HCT116 (cell line): ENCODE results near the gene PTPMT1. TPM values are rescaled to one million over a fixed set of nuclear protein-coding genes. Genes with fewer than 3 reads are reported as not detected.

Experiments used
- ATAC-seq: fragments of 200-7000 bp; cut with Tn5 transposase; 2 replicates; pipeline ENCODE4 v1.9.1; 2020; ENCODE audit warnings: mild to moderate bottlenecking, moderate library complexity
- BruUV-seq: library from RNA; stranded (reverse); fragments of 400-500 nt; replicated peaks from 2 replicates; lab custom pipeline; 2021; lab: Mats Ljungman, UMichigan
- CTCF ChIA-PET: fragments of 300-600 bp; sonication (Branson Sonifier 250); formaldehyde crosslinking; loops from one replicate; lab custom pipeline; 2021; ENCODE audit warnings: antibody characterized with exemption; lab: Charles Lee
- POLR2A ChIA-PET: fragments of 300-600, 350-600 bp; sonication (Branson Sonifier 250); formaldehyde crosslinking; loops from one replicate; lab custom pipeline; 2021; ENCODE audit warnings: antibody characterized with exemption; lab: Charles Lee
- RAD21 ChIA-PET, 2 experiments: fragments of 300-600 bp; sonication (Branson Sonifier 250); formaldehyde crosslinking; loops; one replicate each; lab custom pipeline; 2023; ENCODE audit warnings: low total read pairs in 2 of 2; ENCODE audit not compliant: uncharacterized antibody in 2 of 2, unreplicated experiment in 2 of 2, low non-redundant PET in 1 of 2; lab: Charles Lee
- DNase-seq: peaks from one replicate; pipeline ENCODE4 v3.0.0-alpha.2; 2010; ENCODE audit warnings: low read depth, low spot score
- H2AFZ ChIP-seq: fragments of 200-600 bp; shearing (Covaris generic), sonication (generic); 2 replicates; pipeline ENCODE4 v1.6.1; 2017; ENCODE audit warnings: low read depth, mixed run types, mixed read lengths, antibody characterized with exemption, low read length; ENCODE audit not compliant: poor library complexity, severe bottlenecking
- H3K27ac ChIP-seq: 2 replicates; pipeline ENCODE4 v1.5.1; 2012; ENCODE audit warnings: low read depth, low read length
- H3K27me3 ChIP-seq: fragments of 200-600 bp; sonication (generic); 2 replicates; pipeline ENCODE4 v1.6.1; 2016; ENCODE audit warnings: mixed run types, low read length, mixed read lengths; ENCODE audit not compliant: insufficient read depth
- H3K36me3 ChIP-seq, 2 experiments: fragments of 200-500 bp in 1 of 2; fragments of 200-600 bp in 1 of 2; sonication (Bioruptor generic) in 1 of 2; sonication (generic) in 1 of 2; 2 replicates each; pipeline versions ENCODE4 v1.5.1 to v1.6.1; 2014 to 2016; ENCODE audit warnings: low read length in 2 of 2, inconsistent platforms in 1 of 2, mixed read lengths in 1 of 2, mixed run types in 1 of 2; ENCODE audit not compliant: insufficient read depth in 2 of 2, control insufficient read depth in 1 of 2
- H3K4me1 ChIP-seq, 2 experiments: fragments of 200-600 bp in 1 of 2; sonication (generic) in 1 of 2; 2 replicates each; pipeline versions ENCODE4 v1.5.1 to v1.6.1; 2012 to 2017; ENCODE audit warnings: low read length in 2 of 2, inconsistent platforms in 1 of 2, mild to moderate bottlenecking in 1 of 2, mixed read lengths in 1 of 2, mixed run types in 1 of 2, moderate library complexity in 1 of 2; ENCODE audit not compliant: insufficient read depth in 2 of 2, control insufficient read depth in 1 of 2
- H3K4me2 ChIP-seq: fragments of 200-600 bp; sonication (generic); 2 replicates; pipeline ENCODE4 v1.6.1; 2017; ENCODE audit warnings: mixed run types, low read length, mixed read lengths
- H3K4me3 ChIP-seq, 2 experiments: fragments of 200-600 bp in 1 of 2; sonication (generic) in 1 of 2; replicated peaks in 1 of 2; 2 replicates each; pipeline ENCODE4 v1.5.1; 2011 to 2016; ENCODE audit warnings: low read length in 2 of 2, control low read depth in 1 of 2, low read depth in 1 of 2, mild to moderate bottlenecking in 1 of 2, mixed read lengths in 1 of 2, mixed run types in 1 of 2
- H3K79me2 ChIP-seq: fragments of 200-600 bp; sonication (generic); 2 replicates; pipeline ENCODE4 v1.6.1; 2017; ENCODE audit warnings: mild to moderate bottlenecking, mixed run types, low read length, moderate library complexity, mixed read lengths; ENCODE audit not compliant: insufficient read depth
- H3K9ac ChIP-seq: fragments of 200-600 bp; sonication (generic); 2 replicates; pipeline ENCODE4 v1.6.1; 2016; ENCODE audit warnings: low read length, mixed read lengths
- H3K9me2 ChIP-seq: fragments of 200-600 bp; sonication (generic), shearing (Covaris generic); 2 replicates; pipeline ENCODE4 v1.6.1; 2017; ENCODE audit warnings: mixed run types, mild to moderate bottlenecking, moderate library complexity; ENCODE audit not compliant: insufficient read depth
- H3K9me3 ChIP-seq, 2 experiments: fragments of 200-500 bp in 1 of 2; fragments of 200-600 bp in 1 of 2; sonication (Bioruptor generic) in 1 of 2; sonication (generic) in 1 of 2; 2 replicates each; pipeline ENCODE4 v1.6.1; 2014 to 2017; ENCODE audit warnings: low read length in 2 of 2, mixed read lengths in 2 of 2, inconsistent platforms in 1 of 2, low read depth in 1 of 2, mild to moderate bottlenecking in 1 of 2, mixed run types in 1 of 2, moderate library complexity in 1 of 2; ENCODE audit not compliant: control insufficient read depth in 1 of 2, insufficient read depth in 1 of 2
- H4K20me1 ChIP-seq: fragments of 200-600 bp; sonication (generic), shearing (Covaris generic); 2 replicates; pipeline ENCODE4 v1.6.1; 2017; ENCODE audit warnings: mixed run types, mild to moderate bottlenecking, moderate library complexity; ENCODE audit not compliant: insufficient read depth
- CBX3 ChIP-seq: IDR thresholded peaks from 2 replicates; pipeline ENCODE4 v1.6.1; 2012; ENCODE audit warnings: low read depth
- CEBPB ChIP-seq: IDR thresholded peaks from 2 replicates; pipeline ENCODE4 v1.6.1; 2012; ENCODE audit warnings: low read depth
- EGR1 ChIP-seq: IDR thresholded peaks from 2 replicates; pipeline ENCODE4 v1.6.1; 2012; ENCODE audit warnings: low read depth
- EZH2 ChIP-seq: fragments of 200-600 bp; sonication (generic); IDR thresholded peaks from 2 replicates; pipeline ENCODE4 v1.6.1; 2017; ENCODE audit warnings: antibody characterized with exemption, mixed run types
- EZH2phosphoT487 ChIP-seq: fragments of 200-600 bp; IDR thresholded peaks from 2 replicates; pipeline ENCODE4 v1.6.1; 2018; ENCODE audit warnings: antibody characterized with exemption, borderline replicate concordance
- FOSL1 ChIP-seq: IDR thresholded peaks from 2 replicates; pipeline ENCODE4 v1.6.1; 2012; ENCODE audit warnings: low read depth
- JUND ChIP-seq: IDR thresholded peaks from 2 replicates; pipeline ENCODE4 v1.6.1; 2012
- SP1 ChIP-seq: IDR thresholded peaks from 2 replicates; pipeline ENCODE4 v1.6.1; 2012; ENCODE audit warnings: low read depth
- SRF ChIP-seq: IDR thresholded peaks from 2 replicates; pipeline ENCODE4 v1.6.1; 2012; ENCODE audit warnings: low read depth
- YY1 ChIP-seq: IDR thresholded peaks from 2 replicates; pipeline ENCODE4 v1.6.1; 2011; ENCODE audit warnings: low read length, low read depth, moderate library complexity, mild to moderate bottlenecking; ENCODE audit not compliant: insufficient replicate concordance; ENCODE audit errors: extremely low read depth
- ZNF274 ChIP-seq: fragments of 200-500 bp; sonication (Bioruptor generic); IDR thresholded peaks from 2 replicates; pipeline ENCODE4 v1.6.1; 2014; ENCODE audit warnings: mild to moderate bottlenecking, low read depth, low read length, inconsistent platforms
- intact Hi-C: fragments of 100-400 bp; cut with micrococcal nuclease; formaldehyde crosslinking; loops from 2 replicates; pipeline ENCODE4 v1.10.0; 2022
- total RNA-seq: library from RNA; stranded (reverse); gene quantifications from one replicate; pipeline ENCODE4 v1.2.1, GENCODE V29; 2021; ENCODE audit not compliant: unreplicated experiment
- TF ChIP-seq, protein P1 (sequence below): IDR thresholded peaks from 2 replicates; pipeline ENCODE4 v1.6.1; 2012; ENCODE audit warnings: low read depth
- TF ChIP-seq, protein P2 (sequence below), 3 experiments: fragments of 200-600 bp in 1 of 3; sonication (generic) in 1 of 3; IDR thresholded peaks in 2 of 3; conservative IDR thresholded peaks in 1 of 3; 2 replicates each; pipeline ENCODE4 v1.5.1; 2012 to 2017; ENCODE audit warnings: low read depth in 2 of 3, low read length in 2 of 3, antibody characterized with exemption in 1 of 3, borderline replicate concordance in 1 of 3, control low read depth in 1 of 3, mild to moderate bottlenecking in 1 of 3, mixed read lengths in 1 of 3, mixed run types in 1 of 3, moderate library complexity in 1 of 3; ENCODE audit not compliant: insufficient read depth in 1 of 3
- TF ChIP-seq, protein P3 (sequence below): IDR thresholded peaks from 2 replicates; pipeline ENCODE4 v1.6.1; 2012
- TF ChIP-seq, protein P4 (sequence below): IDR thresholded peaks from 2 replicates; pipeline ENCODE4 v1.6.1; 2011; ENCODE audit warnings: mild to moderate bottlenecking, low read length, moderate library complexity; ENCODE audit not compliant: insufficient replicate concordance; ENCODE audit errors: extremely low read depth

The PTPMT1 gene
- total RNA-seq, 1 experiment from 2014 or later = 71.6 TPM

DNA sequence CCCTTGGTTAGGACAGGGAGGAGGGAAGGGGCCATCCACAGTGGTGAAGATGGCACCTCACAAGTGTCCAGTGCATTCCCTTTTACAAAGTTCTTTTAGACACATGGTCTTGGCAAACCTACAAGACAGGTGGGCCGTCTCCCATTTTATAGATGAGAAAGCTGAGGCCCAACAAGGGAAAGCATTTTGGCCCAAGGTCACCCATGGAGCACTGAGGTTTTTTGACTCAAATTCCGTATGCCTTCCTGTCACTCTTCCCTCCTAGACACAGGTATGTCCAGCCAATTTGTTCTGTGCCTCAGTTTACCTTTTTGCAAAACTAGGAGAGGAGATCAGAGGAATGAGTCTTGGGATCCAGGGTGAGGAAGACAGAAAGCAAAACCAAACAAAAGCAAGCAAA, 27.6 kb downstream of the PTPMT1 start:
- no peak for TF ChIP-seq EZH2
- TF ChIP-seq EGR1 = no peak
- no peak for TF ChIP-seq EZH2phosphoT487
- TF ChIP-seq CEBPB = no peak
- TF ChIP-seq, protein P1, sequence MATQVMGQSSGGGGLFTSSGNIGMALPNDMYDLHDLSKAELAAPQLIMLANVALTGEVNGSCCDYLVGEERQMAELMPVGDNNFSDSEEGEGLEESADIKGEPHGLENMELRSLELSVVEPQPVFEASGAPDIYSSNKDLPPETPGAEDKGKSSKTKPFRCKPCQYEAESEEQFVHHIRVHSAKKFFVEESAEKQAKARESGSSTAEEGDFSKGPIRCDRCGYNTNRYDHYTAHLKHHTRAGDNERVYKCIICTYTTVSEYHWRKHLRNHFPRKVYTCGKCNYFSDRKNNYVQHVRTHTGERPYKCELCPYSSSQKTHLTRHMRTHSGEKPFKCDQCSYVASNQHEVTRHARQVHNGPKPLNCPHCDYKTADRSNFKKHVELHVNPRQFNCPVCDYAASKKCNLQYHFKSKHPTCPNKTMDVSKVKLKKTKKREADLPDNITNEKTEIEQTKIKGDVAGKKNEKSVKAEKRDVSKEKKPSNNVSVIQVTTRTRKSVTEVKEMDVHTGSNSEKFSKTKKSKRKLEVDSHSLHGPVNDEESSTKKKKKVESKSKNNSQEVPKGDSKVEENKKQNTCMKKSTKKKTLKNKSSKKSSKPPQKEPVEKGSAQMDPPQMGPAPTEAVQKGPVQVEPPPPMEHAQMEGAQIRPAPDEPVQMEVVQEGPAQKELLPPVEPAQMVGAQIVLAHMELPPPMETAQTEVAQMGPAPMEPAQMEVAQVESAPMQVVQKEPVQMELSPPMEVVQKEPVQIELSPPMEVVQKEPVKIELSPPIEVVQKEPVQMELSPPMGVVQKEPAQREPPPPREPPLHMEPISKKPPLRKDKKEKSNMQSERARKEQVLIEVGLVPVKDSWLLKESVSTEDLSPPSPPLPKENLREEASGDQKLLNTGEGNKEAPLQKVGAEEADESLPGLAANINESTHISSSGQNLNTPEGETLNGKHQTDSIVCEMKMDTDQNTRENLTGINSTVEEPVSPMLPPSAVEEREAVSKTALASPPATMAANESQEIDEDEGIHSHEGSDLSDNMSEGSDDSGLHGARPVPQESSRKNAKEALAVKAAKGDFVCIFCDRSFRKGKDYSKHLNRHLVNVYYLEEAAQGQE = no peak
- TF ChIP-seq CBX3 = no peak
- TF ChIP-seq, protein P2, sequence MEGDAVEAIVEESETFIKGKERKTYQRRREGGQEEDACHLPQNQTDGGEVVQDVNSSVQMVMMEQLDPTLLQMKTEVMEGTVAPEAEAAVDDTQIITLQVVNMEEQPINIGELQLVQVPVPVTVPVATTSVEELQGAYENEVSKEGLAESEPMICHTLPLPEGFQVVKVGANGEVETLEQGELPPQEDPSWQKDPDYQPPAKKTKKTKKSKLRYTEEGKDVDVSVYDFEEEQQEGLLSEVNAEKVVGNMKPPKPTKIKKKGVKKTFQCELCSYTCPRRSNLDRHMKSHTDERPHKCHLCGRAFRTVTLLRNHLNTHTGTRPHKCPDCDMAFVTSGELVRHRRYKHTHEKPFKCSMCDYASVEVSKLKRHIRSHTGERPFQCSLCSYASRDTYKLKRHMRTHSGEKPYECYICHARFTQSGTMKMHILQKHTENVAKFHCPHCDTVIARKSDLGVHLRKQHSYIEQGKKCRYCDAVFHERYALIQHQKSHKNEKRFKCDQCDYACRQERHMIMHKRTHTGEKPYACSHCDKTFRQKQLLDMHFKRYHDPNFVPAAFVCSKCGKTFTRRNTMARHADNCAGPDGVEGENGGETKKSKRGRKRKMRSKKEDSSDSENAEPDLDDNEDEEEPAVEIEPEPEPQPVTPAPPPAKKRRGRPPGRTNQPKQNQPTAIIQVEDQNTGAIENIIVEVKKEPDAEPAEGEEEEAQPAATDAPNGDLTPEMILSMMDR (IDR thresholded peaks at IDR 0.05 in 2 of 3, conservative IDR thresholded peaks at IDR 0.05 in 1 of 3; ENCODE audit: borderline replicate concordance in 1 of 3, insufficient read depth in 1 of 3, low read depth in 2 of 3, low read length in 2 of 3) = no peak
- no peak for TF ChIP-seq ZNF274
- TF ChIP-seq JUND = no peak
- TF ChIP-seq, protein P3, sequence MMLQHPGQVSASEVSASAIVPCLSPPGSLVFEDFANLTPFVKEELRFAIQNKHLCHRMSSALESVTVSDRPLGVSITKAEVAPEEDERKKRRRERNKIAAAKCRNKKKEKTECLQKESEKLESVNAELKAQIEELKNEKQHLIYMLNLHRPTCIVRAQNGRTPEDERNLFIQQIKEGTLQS = no peak
- TF ChIP-seq YY1 = no peak
- TF ChIP-seq SRF = no peak
- TF ChIP-seq FOSL1 = no peak
- TF ChIP-seq, protein P4, sequence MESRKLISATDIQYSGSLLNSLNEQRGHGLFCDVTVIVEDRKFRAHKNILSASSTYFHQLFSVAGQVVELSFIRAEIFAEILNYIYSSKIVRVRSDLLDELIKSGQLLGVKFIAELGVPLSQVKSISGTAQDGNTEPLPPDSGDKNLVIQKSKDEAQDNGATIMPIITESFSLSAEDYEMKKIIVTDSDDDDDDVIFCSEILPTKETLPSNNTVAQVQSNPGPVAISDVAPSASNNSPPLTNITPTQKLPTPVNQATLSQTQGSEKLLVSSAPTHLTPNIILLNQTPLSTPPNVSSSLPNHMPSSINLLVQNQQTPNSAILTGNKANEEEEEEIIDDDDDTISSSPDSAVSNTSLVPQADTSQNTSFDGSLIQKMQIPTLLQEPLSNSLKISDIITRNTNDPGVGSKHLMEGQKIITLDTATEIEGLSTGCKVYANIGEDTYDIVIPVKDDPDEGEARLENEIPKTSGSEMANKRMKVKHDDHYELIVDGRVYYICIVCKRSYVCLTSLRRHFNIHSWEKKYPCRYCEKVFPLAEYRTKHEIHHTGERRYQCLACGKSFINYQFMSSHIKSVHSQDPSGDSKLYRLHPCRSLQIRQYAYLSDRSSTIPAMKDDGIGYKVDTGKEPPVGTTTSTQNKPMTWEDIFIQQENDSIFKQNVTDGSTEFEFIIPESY = no peak
- no peak for TF ChIP-seq SP1
- H3K4me3 ChIP-seq = no peak overlapping the region
- H3K4me2 ChIP-seq = no peak overlapping the region

More for the DNA sequence above, 27.6 kb downstream of the PTPMT1 start:
- no peaks in the 10 kb centered on the region for H4K20me1 ChIP-seq
- H3K9me3 ChIP-seq = no peaks in the 10 kb centered on the region
- H3K9ac ChIP-seq = no peak overlapping the region
- no peak overlapping the region for H3K27ac ChIP-seq
- CTCF ChIA-PET = no interaction called here
- no peaks in the 10 kb centered on the region for H3K36me3 ChIP-seq
- intact Hi-C loops = no loop called here
- no peaks in the 10 kb centered on the region for H3K79me2 ChIP-seq
- no peaks in the 10 kb centered on the region for H3K4me1 ChIP-seq
- H2AFZ ChIP-seq = no peak overlapping the region
- no peak for ATAC-seq
- peaks cover 6% of the 10 kb centered on the region; the same call in 1 of the 2 replicates for H3K27me3 ChIP-seq
- no peaks in the 10 kb centered on the region for H3K9me2 ChIP-seq
- no peak for DNase-seq
- no TSS peak for BruUV-seq
- RAD21 ChIA-PET = no interaction called here
- POLR2A ChIA-PET = no interaction called here
